Right cardiac atrium (tissue), 5 donors: ENCODE measurements around the gene ZNF554. TPM values are rescaled to one million over a fixed set of nuclear protein-coding genes. Genes with fewer than 3 reads are reported as not detected.
A peak's percentile ranks its signal among the peaks of the same experiment; 100 is the strongest.
"Not testable (repeated sequence)": the region's sequence is repeated elsewhere in the genome, so short reads cannot be mapped to it uniquely, and the experiment has no call there.

Experiments used
- ATAC-seq, 2 donors: fragments of 200-7000 bp; cut with Tn5 transposase; one replicate each; pipeline versions ENCODE4 v1.8.0 to v1.9.1; 2020; ENCODE audit warnings: moderate library complexity in 2 of 2, mild to moderate bottlenecking in 1 of 2
- DNase-seq, 3 donors: peaks; one replicate each; pipeline ENCODE4 v3.0.0-alpha.2; 2020
- H3K27ac ChIP-seq: one replicate; pipeline ENCODE4 v1.5.1; 2013; ENCODE audit warnings: mild to moderate bottlenecking, low read length, control low read depth, moderate library complexity
- H3K27me3 ChIP-seq: one replicate; pipeline ENCODE4 v1.6.1; 2013; ENCODE audit not compliant: control insufficient read depth, insufficient read depth
- H3K4me1 ChIP-seq: one replicate; pipeline ENCODE4 v1.6.1; 2013; ENCODE audit warnings: low read length; ENCODE audit not compliant: control insufficient read depth, insufficient read depth
- H3K4me3 ChIP-seq: one replicate; pipeline ENCODE4 v1.5.1; 2013; ENCODE audit warnings: low read length, control low read depth
- H3K9me3 ChIP-seq: one replicate; pipeline ENCODE4 v1.6.1; 2013; ENCODE audit warnings: low read length; ENCODE audit not compliant: control insufficient read depth
- WGBS: extraction: QIAGEN DNeasy Blood & Tissue Kit; methylation state at CpG from one replicate; pipeline ENCODE4 v1.1.7; 2013; 5-methylcytosine and 5-hydroxymethylcytosine counted together
- intact Hi-C, 4 donors: fragments of 100-400 bp; cut with DNase I; formaldehyde crosslinking; loops; one replicate each; pipeline versions ENCODE4 v1.11.0 to v1.14.0; 2022 to 2023
- polyA plus RNA-seq: library from polyadenylated mRNA; stranded (reverse); fragments of 200-250 nt; gene quantifications from one replicate; pipeline ENCODE4 v1.2.3, GENCODE V29; 2013
- total RNA-seq, 4 donors: library from RNA; stranded (reverse); fragmentation: NEBNext Ultra II Directional; extraction: Animal tissue kit (Norgen Biotek cat#: 25700); gene quantifications; one replicate each; pipeline ENCODE4 v1.2.1, GENCODE V29; 2021
- donor health status: healthy with polysubstance abuse.
- donor health status: DM: no; HTN: yes; CAD: no.
- donor health status: DM: no; HTN: no; CAD: no.
- donor health status: DM: no; HTN: yes; CAD: no; lungs with severe emphysema.
- donor health status: DM: yes; HTN: yes; CAD: no.

The ZNF554 gene
- total and polyA plus RNA-seq, 5 donors: 4.7 to 6.7 (median 6.1) TPM

GRCh38 chr19:2817237-2817829 is 2.3 kb upstream of the ZNF554 start:
- H3K27ac ChIP-seq, H3K9me3 ChIP-seq, ATAC-seq, H3K4me1 ChIP-seq, H3K27me3 ChIP-seq, H3K4me3 ChIP-seq, intact Hi-C loops: not testable (repeated sequence)
- peak in 2 of 3 donors; percentile 61 to 62 for DNase-seq
- 70% methylated on average over 22 of the region's 22 CpGs for WGBS

DNA sequence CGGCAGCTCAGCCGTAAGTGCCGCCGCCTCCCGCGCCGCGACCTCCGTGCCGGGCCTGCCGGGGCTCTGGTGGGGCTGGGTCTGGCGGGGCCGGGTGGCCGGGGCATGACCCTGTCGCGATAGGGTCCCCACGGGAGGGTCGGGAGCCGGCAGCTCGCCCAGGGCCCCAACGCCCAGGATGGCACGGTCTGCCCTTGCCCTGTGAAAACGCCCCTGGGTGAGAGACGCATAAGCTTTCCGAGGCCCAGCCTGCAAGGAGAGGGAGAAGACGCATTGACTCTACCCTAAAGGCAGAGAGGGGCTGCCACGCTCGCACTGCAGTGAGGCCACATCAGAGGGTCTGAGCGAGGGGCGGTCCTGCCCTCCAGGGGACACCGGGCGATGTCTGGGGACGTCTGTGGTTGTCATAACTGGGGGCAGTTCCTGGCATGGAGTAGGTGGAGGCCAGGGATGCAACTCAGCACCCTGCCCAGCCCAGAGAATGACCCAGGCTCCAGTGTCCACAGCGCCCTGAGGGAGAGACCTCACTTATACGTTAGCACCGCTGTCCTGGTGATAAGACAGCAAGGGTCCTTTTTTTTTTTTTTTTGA is 539 bp downstream of the ZNF554 start:
- no peaks in the 10 kb centered on the region for H3K9me3 ChIP-seq
- no peak overlapping the region for H3K27ac ChIP-seq
- H3K4me3 ChIP-seq: peak overlapping the region; percentile 86
- H3K27me3 ChIP-seq: no peaks in the 10 kb centered on the region
- DNase-seq (peak; percentile 42 to 71 (median 55)), ATAC-seq (peak; percentile 15 to 20)
- H3K4me1 ChIP-seq: peaks cover 2% of the 10 kb centered on the region
- WGBS: 2% methylated on average over 36 of the region's 36 CpGs
- intact Hi-C loops: no loop called here

DNA sequence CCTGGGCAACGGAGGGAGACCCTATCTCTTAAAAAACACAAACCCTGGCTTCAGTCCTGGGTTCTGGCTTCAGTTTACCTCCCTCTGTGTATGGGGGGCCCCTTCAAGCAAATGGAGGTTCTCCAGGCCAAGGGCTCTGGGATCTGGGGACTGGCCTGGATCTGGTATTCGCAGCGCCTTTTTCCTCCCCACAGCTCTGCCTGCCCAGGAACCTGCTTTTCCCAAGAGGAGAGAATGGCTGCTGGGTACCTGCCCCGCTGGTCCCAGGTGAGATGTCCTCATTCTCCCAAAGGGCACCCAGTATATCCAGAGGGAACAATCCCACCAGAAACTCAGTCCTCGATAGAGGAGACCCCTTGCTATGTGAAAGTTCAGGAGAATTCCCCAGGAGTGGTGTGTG is 3.2 kb downstream of the ZNF554 start:
- H3K4me3 ChIP-seq: no peak overlapping the region
- no peaks in the 10 kb centered on the region for H3K9me3 ChIP-seq
- H3K27me3 ChIP-seq: no peaks in the 10 kb centered on the region
- H3K4me1 ChIP-seq: peaks cover 2% of the 10 kb centered on the region
- DNase-seq: peak in 1 of 3 donors; percentile 21
- intact Hi-C loops: no loop called here
- H3K27ac ChIP-seq: no peak overlapping the region
- WGBS: 93% methylated on average over 5 of the region's 5 CpGs
- no peak for ATAC-seq

GRCh38 chr19:2823646-2824045 is 4.0 kb downstream of the ZNF554 start:
- ATAC-seq (no peak), DNase-seq (peak in 1 of 3 donors; percentile 33)
- no peaks in the 10 kb centered on the region for H3K9me3 ChIP-seq
- intact Hi-C loops: no loop called here
- no peaks in the 10 kb centered on the region for H3K27me3 ChIP-seq
- WGBS: 71% methylated on average over 9 of the region's 9 CpGs
- H3K27ac ChIP-seq: no peak overlapping the region
- H3K4me3 ChIP-seq: no peak overlapping the region
- H3K4me1 ChIP-seq: peaks cover 2% of the 10 kb centered on the region

GRCh38 chr19:2824129-2824528 is 4.5 kb downstream of the ZNF554 start:
- Histone ChIP-seq H3K4me3 (no peak overlapping the region), H3K4me1 (peaks cover 2% of the 10 kb centered on the region), H3K27me3 (no peaks in the 10 kb centered on the region), H3K27ac (no peak overlapping the region), H3K9me3 (no peaks in the 10 kb centered on the region)
- DNase-seq: no peak
- 75% methylated on average over 8 of the region's 8 CpGs for WGBS
- ATAC-seq: no peak
- intact Hi-C loops: no loop called here

DNA sequence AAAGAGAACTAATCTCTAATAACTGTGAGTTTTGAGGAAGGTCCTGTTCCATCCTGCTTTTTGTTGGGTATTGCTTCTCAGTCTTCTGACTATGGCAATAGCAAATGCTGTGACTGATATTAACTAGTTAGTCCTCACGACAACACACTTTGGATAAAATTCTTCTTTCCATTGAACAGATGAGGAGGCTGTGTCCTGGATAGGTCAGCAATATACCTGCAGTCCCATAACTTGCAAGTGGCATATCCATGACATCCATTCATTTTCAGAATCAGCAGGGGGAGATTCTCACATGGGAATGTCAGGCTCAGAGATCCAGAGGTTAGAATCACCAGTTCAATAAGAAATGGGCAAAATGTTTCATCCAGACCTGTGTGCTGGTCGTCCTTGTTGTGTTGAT is 7.4 kb downstream of the ZNF554 start:
- no peak overlapping the region for H3K4me3 ChIP-seq
- H3K4me1 ChIP-seq: no peaks in the 10 kb centered on the region
- intact Hi-C loops: no loop called here
- 98% methylated on average over 2 of the region's 2 CpGs for WGBS
- H3K27me3 ChIP-seq: no peaks in the 10 kb centered on the region
- DNase-seq (no peak), ATAC-seq (no peak)
- H3K27ac ChIP-seq: no peak overlapping the region
- no peaks in the 10 kb centered on the region for H3K9me3 ChIP-seq

- Histone ChIP-seq H3K27me3 (no peaks in the 10 kb centered on the region), H3K27ac (no peak overlapping the region), H3K4me1 (no peaks in the 10 kb centered on the region), H3K4me3 (no peak overlapping the region), H3K9me3 (peaks cover 8% of the 10 kb centered on the region)
- intact Hi-C loops: no loop called here
- ATAC-seq (no peak), DNase-seq (no peak)
- whole genome bisulfite sequencing: 94% methylated on average over 13 of the region's 13 CpGs
These were observed 8.3 kb downstream of the ZNF554 start for GRCh38 chr19:2827840-2828489.

- intact Hi-C loops: no loop called here
- Histone ChIP-seq H3K27ac (no peak overlapping the region), H3K4me1 (no peaks in the 10 kb centered on the region), H3K27me3 (no peaks in the 10 kb centered on the region), H3K4me3 (no peak overlapping the region), H3K9me3 (peaks cover 28% of the 10 kb centered on the region)
- ATAC-seq (no peak), DNase-seq (no peak)
- WGBS: 98% methylated on average over 19 of the region's 19 CpGs
These were observed 14.7 kb downstream of the ZNF554 start for GRCh38 chr19:2834294-2834871.

- H3K27me3 ChIP-seq: no peaks in the 10 kb centered on the region
- intact Hi-C loops: no loop called here
- peaks cover 25% of the 10 kb centered on the region for H3K9me3 ChIP-seq
- ATAC-seq: no peak
- H3K4me1 ChIP-seq: peaks cover 4% of the 10 kb centered on the region
- no peak overlapping the region for H3K27ac ChIP-seq
- no peak for DNase-seq
- 88% methylated on average over 4 of the region's 4 CpGs for WGBS
- H3K4me3 ChIP-seq: no peak overlapping the region
These were observed 17.8 kb downstream of the ZNF554 start for GRCh38 chr19:2837430-2837829.

GRCh38 chr19:2840794-2841791 is 21.4 kb downstream of the ZNF554 start, which contains the start of gene ZNF555:
ZNF555 (plus strand) TSS chr19:2841475; CDS start chr19:2841573, 98 bp downstream.
- ATAC-seq: peak; percentile 98 to 99
- whole genome bisulfite sequencing: under 1% methylated on average over 106 of the region's 106 CpGs
- peaks cover 9% of the 10 kb centered on the region for H3K4me1 ChIP-seq
- no peaks in the 10 kb centered on the region for H3K9me3 ChIP-seq
- peak within 1 kb of the TSS; percentile 84 for H3K27ac ChIP-seq
- peak; percentile 99 to 100 (median 100) for DNase-seq
- no peaks in the 10 kb centered on the region for H3K27me3 ChIP-seq
- intact Hi-C loops: no loop called here
- peak within 1 kb of the TSS; percentile 60 for H3K4me3 ChIP-seq
